Subcutaneous adipose tissue (tissue), 4 donors: ENCODE data around the gene ACP5. TPM values are rescaled to one million over a fixed set of nuclear protein-coding genes. Genes with fewer than 3 reads are reported as not detected.

Experiments
- CTCF ChIP-seq: fragments of 450-650 bp; IDR thresholded peaks from one replicate; pipeline ENCODE4 v1.5.1; 2016; ENCODE audit warnings: low read depth, mild to moderate bottlenecking, control low read depth, antibody characterized with exemption, moderate library complexity
- total RNA-seq, 4 donors: library from RNA; depleted of rRNA; stranded (reverse); fragments of >200 nt; gene quantifications; one replicate each; pipeline ENCODE4 v1.1.0, GENCODE V29; 2016

ACP5 gene
- total RNA-seq, 4 donors from 2014 or later: 38.2 to 474 (median 69.0) TPM

GRCh38 chr19:11555246-11555645 lies 22.2 kb downstream of the ACP5 start:
- no peak for TF ChIP-seq CTCF

GRCh38 chr19:11554160-11554559 lies 23.3 kb downstream of the ACP5 start:
- TF ChIP-seq CTCF: no peak

GRCh38 chr19:11552666-11553372 lies 24.6 kb downstream of the ACP5 start:
- no peak for TF ChIP-seq CTCF

- TF ChIP-seq CTCF: no peak
Observed at GRCh38 chr19:11551603-11552235, 25.7 kb downstream of the ACP5 start.

DNA sequence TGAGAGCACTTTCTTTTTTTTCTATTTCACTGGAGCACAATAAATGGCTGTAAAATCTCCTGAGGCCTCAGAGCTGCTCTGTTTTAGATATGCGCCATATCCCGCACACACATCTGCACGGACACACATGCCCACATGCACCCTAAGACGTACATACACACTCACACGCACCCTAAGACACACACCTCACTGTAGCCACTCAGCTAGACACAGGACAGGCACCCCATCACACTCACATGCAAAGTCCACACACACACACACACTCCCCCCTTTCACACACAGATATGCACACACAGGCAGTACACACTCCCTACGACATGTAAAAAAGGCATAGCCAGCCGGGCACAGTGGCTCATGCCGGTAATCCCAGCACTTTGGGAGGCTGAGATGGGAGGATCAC lies 27.2 kb downstream of the ACP5 start:
- TF ChIP-seq CTCF: no peak

DNA sequence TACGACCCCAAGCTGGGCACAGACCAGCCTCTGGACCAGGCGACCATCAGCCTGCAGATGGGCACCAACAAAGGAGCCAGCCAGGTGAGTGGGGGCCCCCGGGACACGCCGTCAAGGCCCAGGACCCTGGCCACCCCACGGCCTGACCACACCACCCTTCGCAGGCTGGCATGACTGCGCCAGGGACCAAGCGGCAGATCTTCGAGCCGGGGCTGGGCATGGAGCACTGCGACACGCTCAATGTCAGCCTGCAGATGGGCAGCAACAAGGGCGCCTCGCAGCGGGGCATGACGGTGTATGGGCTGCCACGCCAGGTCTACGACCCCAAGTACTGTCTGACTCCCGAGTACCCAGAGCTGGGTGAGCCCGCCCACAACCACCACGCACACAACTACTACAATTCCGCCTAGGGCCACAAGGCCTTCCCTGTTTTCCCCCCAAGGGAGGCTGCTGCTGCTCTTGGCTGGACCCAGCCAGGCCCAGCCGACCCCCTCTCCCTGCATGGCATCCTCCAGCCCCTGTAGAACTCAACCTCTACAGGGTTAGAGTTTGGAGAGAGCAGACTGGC lies 28.0 kb downstream of the ACP5 start:
- no peak for TF ChIP-seq CTCF

DNA sequence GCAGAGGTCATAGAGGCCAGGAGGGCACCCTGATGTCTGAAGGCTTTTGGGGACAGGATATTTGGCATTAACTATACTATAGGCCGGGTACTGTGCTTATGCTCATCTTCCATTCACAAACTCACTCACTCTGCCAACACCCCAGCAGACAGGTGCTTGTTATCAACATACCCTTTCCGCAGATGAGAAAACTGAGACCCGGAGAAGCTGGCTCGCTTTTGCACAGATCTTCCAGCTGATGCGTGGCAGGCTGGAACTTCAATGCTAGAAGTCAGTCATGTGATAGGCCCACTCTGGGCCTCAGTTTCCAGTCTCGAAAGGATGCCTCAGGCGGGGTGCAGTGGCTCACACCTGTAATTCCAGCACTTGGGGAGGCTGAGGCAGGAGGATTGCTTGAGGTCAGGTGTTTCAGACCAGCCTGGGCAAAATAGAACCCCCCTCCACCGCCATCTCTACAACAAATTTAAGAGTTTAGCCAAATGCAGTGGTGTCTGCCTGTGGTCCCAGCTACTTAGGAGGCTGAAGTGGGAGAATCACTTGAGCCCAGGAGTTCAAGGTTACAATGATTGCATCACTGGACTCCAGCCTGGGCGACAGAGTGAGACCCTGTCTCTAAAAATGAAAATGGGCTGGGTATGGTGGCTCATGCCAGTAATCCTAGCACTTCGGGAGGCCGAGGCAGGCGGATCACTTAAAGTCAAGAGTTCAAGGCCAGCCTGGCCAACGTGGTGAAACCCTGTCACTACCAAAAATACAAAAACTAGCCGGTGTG lies 29.3 kb downstream of the ACP5 start:
- no peak for TF ChIP-seq CTCF
